ENCODE measurements around the gene TICAM2.

TICAM2 gene

GRCh38 chr5:115530426-115530825 is 71.9 kb downstream of the TICAM2 start:
- DNase-seq: no peak

Measured in stimulated activated CD4-positive, alpha-beta T cell treated with anti-CD3 and anti-CD28 coated beads, Interleukin-15, amount 100 ng/mL, for 24 hours (primary cell).